DOHH2 (cell line): ENCODE data around the gene KIF6.

Experiments
- H3F3A ChIP-seq: fragments of 200-600 bp; sonication (generic), shearing (Covaris generic); 2 replicates; pipeline ENCODE4 v1.6.0; 2016; ENCODE audit warnings: antibody characterized with exemption, mild to moderate bottlenecking; ENCODE audit not compliant: control insufficient read depth, insufficient read depth
- H3K27ac ChIP-seq: fragments of 200-600 bp; sonication (generic); 2 replicates; pipeline ENCODE4 v1.5.1; 2014; ENCODE audit warnings: low read depth, mild to moderate bottlenecking, low read length, moderate library complexity
- H3K27me3 ChIP-seq: fragments of 200-600 bp; sonication (generic); 2 replicates; pipeline ENCODE4 v1.6.1; 2014; ENCODE audit warnings: mild to moderate bottlenecking, low read length, mixed read lengths; ENCODE audit not compliant: control insufficient read depth
- H3K36me3 ChIP-seq: fragments of 200-600 bp; sonication (generic); 2 replicates; pipeline ENCODE4 v1.6.1; 2014; ENCODE audit warnings: mild to moderate bottlenecking, low read length, moderate library complexity, mixed read lengths; ENCODE audit not compliant: control insufficient read depth
- H3K4me1 ChIP-seq: fragments of 200-600 bp; sonication (generic); 2 replicates; pipeline ENCODE4 v1.6.1; 2014; ENCODE audit warnings: mild to moderate bottlenecking, low read length, mixed read lengths; ENCODE audit not compliant: control insufficient read depth
- H3K4me2 ChIP-seq: fragments of 200-600 bp; sonication (generic); 2 replicates; pipeline ENCODE4 v1.6.0; 2014; ENCODE audit warnings: mild to moderate bottlenecking, low read length, moderate library complexity
- H3K4me3 ChIP-seq: fragments of 200-600 bp; sonication (generic); 2 replicates; pipeline ENCODE4 v1.5.1; 2014; ENCODE audit warnings: mild to moderate bottlenecking, low read length, mixed read lengths
- H3K79me2 ChIP-seq: fragments of 200-600 bp; sonication (generic); 2 replicates; pipeline ENCODE4 v1.6.1; 2014; ENCODE audit warnings: mild to moderate bottlenecking, low read length, mixed read lengths; ENCODE audit not compliant: control insufficient read depth
- H3K9me2 ChIP-seq: fragments of 200-600 bp; sonication (generic); replicated peaks from 2 replicates; pipeline ENCODE4 v1.6.1; 2014; ENCODE audit warnings: mild to moderate bottlenecking, low read length, mixed read lengths; ENCODE audit not compliant: control insufficient read depth
- H3K9me3 ChIP-seq: fragments of 200-600 bp; sonication (generic); 2 replicates; pipeline ENCODE4 v1.6.1; 2014; ENCODE audit warnings: antibody characterized with exemption, low read length, mixed read lengths; ENCODE audit not compliant: control insufficient read depth, insufficient read depth
- H4K20me1 ChIP-seq: fragments of 200-600 bp; sonication (generic); 2 replicates; pipeline ENCODE4 v1.6.0; 2014; ENCODE audit warnings: low read depth, mild to moderate bottlenecking, antibody characterized with exemption, low read length, moderate library complexity; ENCODE audit not compliant: control insufficient read depth, insufficient read depth
- EZH2phosphoT487 ChIP-seq: fragments of 200-600 bp; sonication (generic); IDR thresholded peaks from 2 replicates; pipeline ENCODE4 v1.6.1; 2017; ENCODE audit warnings: borderline replicate concordance, mild to moderate bottlenecking, antibody characterized with exemption, low read length, moderate library complexity, mixed read lengths
- TF ChIP-seq, protein P1 (sequence below): fragments of 200-600 bp; sonication (generic); IDR thresholded peaks from one replicate; pipeline ENCODE4 v1.5.1; 2014; ENCODE audit warnings: antibody characterized with exemption, mild to moderate bottlenecking, low read depth, low read length; ENCODE audit not compliant: poor library complexity, severe bottlenecking

Gene KIF6

DNA sequence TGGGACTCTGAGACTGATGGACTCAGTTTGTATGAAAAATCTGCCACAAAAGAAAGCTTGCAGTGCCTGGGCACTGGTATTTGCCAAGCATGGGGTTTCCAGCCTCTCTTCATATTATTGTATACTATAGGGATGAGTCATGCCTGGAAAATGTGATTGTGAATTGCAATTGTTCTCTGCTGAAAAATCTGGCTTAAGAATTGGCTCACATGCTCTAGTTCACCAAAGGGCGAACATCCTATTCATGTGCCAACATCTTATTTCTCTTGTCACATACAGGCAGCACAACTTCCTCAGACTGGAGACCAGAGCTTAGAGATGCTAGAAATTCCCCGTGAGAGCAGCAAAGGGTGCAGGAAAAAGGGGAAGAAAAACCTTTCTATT, 299.1 kb downstream of the KIF6 start:
- Histone ChIP-seq H3K4me1 (no peaks in the 10 kb centered on the region), H3K9me3 (no peaks in the 10 kb centered on the region), H3K4me2 (no peak overlapping the region), H3K9me2 (no peaks in the 10 kb centered on the region), H3K27me3 (no peaks in the 10 kb centered on the region), H3K4me3 (no peak overlapping the region), H3K36me3 (no peaks in the 10 kb centered on the region), H3K79me2 (no peaks in the 10 kb centered on the region), H3K27ac (no peak overlapping the region), H4K20me1 (no peaks in the 10 kb centered on the region), H3F3A (no peaks in the 10 kb centered on the region)
- TF ChIP-seq, protein P1, sequence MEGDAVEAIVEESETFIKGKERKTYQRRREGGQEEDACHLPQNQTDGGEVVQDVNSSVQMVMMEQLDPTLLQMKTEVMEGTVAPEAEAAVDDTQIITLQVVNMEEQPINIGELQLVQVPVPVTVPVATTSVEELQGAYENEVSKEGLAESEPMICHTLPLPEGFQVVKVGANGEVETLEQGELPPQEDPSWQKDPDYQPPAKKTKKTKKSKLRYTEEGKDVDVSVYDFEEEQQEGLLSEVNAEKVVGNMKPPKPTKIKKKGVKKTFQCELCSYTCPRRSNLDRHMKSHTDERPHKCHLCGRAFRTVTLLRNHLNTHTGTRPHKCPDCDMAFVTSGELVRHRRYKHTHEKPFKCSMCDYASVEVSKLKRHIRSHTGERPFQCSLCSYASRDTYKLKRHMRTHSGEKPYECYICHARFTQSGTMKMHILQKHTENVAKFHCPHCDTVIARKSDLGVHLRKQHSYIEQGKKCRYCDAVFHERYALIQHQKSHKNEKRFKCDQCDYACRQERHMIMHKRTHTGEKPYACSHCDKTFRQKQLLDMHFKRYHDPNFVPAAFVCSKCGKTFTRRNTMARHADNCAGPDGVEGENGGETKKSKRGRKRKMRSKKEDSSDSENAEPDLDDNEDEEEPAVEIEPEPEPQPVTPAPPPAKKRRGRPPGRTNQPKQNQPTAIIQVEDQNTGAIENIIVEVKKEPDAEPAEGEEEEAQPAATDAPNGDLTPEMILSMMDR, result no peak
- no peak for TF ChIP-seq EZH2phosphoT487

DNA sequence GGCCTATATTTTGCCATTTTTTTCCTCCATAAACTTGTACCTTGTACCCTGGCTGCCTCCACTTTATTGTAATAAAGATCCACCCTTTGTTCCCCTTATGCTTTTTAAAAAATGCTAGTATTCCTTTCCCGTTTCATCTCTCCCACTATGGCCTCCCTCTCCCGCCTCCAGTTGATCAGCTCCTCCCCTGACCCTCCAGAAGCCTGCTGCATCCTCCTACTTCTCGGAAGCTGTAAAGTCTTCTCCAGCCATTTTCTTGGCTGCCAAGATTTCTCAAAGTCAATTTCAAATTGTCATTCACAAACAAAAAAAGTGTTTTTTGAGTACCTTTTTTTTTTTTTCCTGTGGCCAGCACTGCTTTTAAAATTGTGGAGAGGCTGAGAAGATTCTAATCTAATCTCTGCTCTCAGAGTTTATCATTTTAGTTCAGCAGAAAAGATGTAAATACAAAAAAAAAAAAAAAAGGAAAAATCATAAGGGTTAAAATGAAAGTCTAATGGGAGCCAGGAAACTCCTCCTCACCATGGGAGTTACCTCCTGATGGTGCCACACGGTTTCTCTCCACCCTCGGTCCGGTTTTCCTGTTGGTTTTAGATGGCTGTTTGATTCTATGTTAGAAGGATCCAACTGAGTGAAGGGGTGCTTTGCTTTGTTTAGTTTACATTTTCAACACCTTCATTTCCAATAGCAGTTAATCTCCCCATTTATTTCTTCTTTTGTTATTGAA, 299.7 kb downstream of the KIF6 start:
- Histone ChIP-seq H3K9me3 (no peaks in the 10 kb centered on the region), H3K4me1 (no peaks in the 10 kb centered on the region), H3K79me2 (no peaks in the 10 kb centered on the region), H3K9me2 (no peaks in the 10 kb centered on the region), H3K4me2 (no peak overlapping the region), H3K4me3 (no peak overlapping the region), H3K27me3 (no peaks in the 10 kb centered on the region), H3K27ac (no peak overlapping the region), H3K36me3 (no peaks in the 10 kb centered on the region), H4K20me1 (no peaks in the 10 kb centered on the region), H3F3A (no peaks in the 10 kb centered on the region)
- TF ChIP-seq, protein P1, result no peak
- no peak for TF ChIP-seq EZH2phosphoT487

DNA sequence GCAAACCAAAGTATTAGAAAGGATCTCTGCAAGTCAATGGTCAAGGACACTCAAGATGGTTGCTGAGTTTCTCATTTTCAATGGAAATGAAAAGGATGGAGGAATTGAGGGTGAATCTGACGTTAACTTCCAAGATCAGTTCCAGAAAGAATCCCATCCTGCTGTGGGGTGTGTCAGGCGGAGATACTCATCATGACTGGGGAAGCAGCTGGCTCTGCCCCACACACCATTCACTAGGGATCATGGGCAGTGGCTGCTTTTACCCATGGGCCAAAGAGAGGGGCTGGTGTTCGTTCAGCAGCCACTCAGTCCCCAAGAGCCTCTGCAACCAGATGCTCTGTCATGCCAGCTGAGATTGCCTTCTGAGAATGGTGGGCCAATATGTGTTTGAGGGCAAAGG, 300.4 kb downstream of the KIF6 start:
- no peaks in the 10 kb centered on the region for H3K9me2 ChIP-seq
- no peak for TF ChIP-seq EZH2phosphoT487
- TF ChIP-seq, protein P1, result no peak
- no peak overlapping the region for H3K4me2 ChIP-seq
- no peaks in the 10 kb centered on the region for H3F3A ChIP-seq
- H3K4me3 ChIP-seq, result no peak overlapping the region
- H3K27me3 ChIP-seq, result no peaks in the 10 kb centered on the region
- no peaks in the 10 kb centered on the region for H3K36me3 ChIP-seq
- H3K4me1 ChIP-seq, result no peaks in the 10 kb centered on the region
- no peaks in the 10 kb centered on the region for H3K9me3 ChIP-seq
- no peaks in the 10 kb centered on the region for H4K20me1 ChIP-seq
- H3K27ac ChIP-seq, result no peak overlapping the region
- H3K79me2 ChIP-seq, result no peaks in the 10 kb centered on the region
